Activated CD4-positive, alpha-beta T cell treated with anti-CD3 and anti-CD28 coated beads, Interleukin-10, Interleukin-2, amounts not matched to agents 100 ng/mL and 50 ng/mL, durations not matched to agents 16 hours and 8 hours (primary cell): ENCODE results near the gene ITGB8.

Source experiments
- DNase-seq: peaks from one replicate; pipeline ENCODE4 v3.0.0-alpha.2; 2020

Gene ITGB8

DNA sequence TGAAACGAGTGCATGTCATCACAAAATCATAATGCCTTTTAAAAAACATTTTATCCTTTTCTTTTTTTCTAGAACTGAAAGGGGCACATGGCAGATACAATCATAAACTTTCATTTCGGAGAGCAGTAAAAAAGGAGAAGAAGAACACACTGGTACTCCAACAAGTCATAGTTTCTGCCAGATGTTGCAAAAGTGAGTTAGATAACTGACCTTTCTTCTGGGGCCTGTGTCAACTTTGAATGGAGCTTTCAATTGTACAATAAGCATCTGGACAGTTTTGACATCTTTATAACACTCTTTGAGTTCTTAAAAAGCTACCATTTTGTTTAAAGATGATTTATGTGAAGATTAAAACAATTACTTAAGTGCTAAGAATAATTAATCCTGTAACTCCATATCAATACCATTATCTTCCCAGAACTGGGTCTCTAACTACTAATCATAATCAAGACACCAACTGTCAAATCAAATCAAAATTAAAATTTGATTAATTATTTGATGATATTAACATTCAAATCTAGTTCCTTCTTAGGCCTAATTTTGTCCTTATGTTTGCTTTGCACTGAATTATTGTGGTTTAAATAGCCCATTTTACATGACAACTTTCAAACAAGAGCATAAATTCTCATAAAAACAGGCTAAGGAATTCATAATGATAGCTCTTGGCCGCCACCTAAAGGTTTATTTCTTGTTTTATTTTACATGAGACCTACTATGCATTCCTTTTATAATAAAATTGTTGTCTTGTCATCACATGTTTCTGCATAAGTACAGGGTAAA is 19.5 kb upstream of the ITGB8 start:
- DNase-seq: peak; percentile 30

DNA sequence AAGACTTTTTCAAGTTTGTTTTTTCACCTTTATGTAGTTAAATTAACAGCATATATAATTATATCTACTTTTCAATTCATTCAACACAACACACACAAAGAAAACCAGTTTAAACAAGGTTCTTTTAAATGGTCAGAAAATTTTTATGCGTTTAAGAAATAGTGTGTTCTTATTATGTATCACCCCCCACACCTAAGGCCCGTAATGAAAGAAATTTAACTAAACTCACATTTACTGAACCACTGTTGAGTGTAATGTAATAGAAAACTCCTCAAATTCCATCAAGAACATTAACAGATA is 19.0 kb upstream of the ITGB8 start:
- DNase-seq: no peak

DNA sequence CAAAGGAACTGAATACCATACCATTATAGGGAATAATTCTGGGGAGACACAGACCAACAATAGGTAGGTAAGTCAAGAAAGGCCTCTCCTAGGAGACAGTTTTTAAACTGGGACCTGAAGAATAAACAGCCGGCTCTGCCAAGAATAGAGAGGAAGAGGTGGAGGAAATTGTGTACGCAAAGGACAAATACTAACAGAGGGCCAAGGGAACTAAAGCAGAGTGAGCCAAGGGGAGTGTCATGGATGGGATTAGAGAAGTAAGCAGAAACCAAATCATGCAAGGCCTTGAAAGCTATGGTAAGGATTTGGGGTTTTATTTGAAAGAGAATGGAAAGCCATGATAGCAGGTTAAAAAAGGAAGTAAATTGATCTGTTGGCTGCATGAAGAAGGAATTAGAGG is 18.1 kb upstream of the ITGB8 start:
- DNase-seq: no peak

DNA sequence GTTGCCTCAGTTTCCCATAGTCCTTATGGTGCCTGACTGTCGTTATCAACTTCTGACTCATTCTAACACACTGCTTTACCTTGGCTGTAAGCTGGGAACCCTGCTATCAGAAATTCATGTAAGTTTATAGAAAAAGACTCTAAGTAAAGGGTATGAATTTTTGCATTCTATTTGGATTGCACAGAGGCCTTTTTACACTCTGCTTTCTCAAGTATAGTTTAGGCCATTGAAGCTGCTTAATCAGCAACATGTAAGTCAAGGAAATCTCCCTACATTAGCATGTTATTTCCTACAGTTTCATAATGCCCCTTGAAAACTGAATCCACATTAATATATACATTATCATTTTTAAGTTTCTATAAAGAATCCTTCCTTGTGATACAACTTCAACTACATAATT is 17.1 kb upstream of the ITGB8 start:
- no peak for DNase-seq

DNA sequence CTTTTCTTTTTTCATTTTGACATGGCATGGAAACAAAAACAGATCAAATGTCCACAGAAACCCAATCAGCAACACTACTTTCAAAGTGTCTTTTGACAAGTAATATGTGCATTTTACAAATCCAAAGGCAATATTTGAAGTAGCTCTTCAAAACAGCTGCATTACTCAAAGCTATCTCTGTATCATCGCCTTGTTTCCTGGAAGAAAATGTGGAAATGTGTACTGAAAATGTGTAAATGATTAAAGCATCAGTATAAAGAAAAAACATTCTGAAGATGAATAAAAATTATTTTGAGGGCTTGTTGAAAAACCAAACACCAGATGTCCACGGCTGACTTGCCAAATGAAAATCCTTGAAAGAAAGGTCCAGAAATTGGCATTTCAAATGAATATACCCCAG is 16.5 kb upstream of the ITGB8 start:
- no peak for DNase-seq

DNA sequence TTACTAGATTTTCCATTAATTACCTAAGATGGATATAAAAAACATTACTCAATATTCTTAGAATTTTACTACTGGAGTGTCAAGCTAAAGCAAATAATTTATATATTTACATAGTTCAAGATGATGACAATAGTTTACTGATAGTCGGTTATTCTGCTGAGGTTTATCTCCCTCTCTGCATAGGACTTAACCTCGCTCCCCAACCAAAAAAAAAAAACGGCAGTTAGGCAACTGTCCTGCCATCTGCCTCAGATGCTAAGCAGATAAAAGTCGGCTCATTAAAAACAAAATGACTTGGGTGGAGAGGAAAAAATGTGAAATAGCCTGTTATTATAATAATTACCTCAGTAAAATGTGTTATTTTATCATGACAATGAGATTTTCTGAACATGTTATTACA is 14.0 kb upstream of the ITGB8 start:
- DNase-seq: no peak

DNA sequence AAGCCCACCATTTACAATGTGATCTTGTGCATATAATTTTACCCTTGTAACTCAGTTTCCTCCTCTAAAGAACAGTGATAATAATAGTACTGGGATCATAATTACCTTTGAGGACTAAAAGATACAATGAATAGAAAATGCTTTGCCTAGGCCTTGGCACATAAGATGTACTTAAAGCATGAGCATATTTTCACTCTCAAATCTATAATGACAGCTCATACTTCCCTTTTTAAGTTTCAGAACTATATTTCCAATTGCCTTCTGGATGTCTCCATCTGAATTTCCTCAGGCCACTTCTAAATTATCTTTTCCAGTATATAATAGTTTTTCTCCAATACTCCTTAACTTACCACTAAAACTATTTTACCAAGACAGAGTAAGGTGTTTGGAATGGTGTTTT is 13.3 kb upstream of the ITGB8 start:
- DNase-seq: no peak

DNA sequence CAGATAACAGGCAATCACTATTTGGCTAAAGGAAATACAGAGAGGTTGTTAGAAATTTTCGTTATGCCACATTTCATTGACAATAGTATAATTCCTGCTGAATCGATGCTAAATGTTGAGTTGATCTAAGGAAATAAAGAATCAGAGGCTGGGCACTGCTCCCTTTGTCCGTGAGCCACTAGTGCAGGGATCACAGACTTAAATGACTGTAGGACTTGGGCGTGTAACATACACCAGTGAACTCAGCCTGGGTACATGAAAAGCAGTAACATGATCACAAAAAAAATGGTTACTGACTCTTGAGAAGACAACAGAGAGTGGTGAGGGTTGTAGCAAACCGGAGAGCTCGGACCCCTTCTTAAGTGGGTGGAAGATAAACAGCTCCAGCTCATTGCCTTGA is 11.8 kb upstream of the ITGB8 start:
- DNase-seq: no peak

DNA sequence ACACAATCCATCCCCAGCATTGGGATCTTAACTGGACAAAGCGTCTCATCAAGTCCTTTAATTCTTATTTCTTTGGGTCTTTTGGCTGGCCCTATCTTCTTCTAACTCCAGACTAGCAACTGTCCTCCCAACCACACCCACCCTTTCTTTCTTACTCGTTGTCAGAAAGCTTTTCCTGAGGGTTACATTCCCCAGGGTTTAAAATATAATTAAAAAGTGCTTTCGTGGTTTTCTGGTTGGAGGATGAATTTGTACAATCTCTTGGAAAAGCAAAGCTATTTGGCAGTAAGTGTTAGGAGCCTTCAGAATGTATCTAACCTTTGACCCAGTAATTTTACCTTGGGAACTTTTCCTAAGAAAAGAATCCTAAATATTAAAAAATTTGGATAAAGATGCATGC is 10.4 kb upstream of the ITGB8 start:
- no peak for DNase-seq

DNA sequence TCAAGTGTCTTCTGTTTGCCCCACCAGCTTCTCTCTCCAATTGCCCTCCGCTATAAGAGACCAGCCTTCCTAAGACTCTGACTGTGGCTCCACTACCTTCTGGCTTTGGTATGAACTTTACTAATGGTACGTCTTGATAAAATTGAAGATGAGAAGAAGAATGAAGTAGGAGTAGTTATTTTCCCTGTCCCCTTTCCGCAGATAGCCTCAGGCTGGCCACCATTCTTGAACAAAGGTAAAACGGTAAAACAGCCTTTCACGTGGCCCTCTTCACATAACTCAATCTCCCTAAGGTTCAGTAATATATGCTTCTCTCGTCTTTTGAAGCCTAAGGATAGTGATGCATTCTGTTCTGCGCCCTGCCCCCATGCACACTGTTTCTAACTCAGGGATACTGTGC is 9.9 kb upstream of the ITGB8 start:
- DNase-seq: no peak

DNA sequence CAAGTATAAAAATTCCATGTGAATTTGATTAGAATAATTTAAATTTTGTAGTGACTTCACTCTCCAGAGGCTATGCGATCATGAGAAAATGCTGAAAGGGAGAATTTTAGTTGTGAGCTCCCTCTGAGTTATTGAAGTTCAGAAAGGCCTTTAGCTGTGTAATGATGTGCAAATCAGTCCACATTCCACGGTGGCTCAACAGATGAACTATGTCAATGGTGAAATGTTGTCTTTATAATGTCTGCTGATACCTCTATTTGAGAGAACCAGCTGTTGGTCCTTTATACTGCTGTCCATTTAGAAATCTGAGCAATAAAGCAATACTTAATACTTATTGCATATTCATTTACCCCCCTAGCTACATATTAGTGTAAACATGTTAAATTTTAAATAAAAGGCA is 7.1 kb upstream of the ITGB8 start:
- DNase-seq: no peak

DNA sequence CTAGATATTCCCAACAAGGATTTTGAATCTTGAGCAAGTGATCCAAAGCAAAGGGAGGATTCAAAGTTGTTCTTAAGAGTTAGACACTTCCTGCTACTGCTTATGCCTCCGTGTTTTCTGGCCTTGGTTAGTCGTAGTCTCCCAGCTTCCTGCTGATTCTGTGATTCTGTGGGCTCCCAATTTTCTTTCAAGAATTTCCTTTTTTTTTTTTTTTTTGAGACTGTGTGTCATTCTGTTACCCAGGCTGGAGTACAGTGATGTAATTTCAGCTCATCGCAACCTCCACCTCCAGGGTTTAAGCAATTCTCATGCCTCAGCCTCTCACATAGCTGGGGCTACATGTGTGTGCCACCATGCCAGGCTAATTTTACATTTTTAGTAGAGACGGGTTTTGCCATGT is 4.4 kb upstream of the ITGB8 start:
- no peak for DNase-seq

DNA sequence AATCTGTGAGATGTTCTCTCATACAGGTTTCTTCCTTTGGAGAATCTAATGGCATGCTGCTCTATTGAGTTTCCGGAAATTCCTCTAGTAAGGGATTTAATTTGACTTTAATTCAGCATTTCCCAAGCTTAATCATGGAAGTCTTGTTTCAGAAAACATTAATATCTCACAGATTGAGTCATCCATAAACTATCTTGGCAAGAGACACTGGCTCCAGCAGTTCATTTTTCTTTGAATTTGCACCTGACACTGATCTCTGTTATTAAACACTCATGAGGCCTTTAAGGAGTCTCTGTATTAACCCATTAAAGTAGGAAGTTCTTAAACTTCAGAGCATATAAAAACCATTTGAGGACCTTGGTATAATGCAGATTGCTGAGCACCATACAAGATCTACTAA is 3.6 kb upstream of the ITGB8 start:
- DNase-seq: no peak

DNA sequence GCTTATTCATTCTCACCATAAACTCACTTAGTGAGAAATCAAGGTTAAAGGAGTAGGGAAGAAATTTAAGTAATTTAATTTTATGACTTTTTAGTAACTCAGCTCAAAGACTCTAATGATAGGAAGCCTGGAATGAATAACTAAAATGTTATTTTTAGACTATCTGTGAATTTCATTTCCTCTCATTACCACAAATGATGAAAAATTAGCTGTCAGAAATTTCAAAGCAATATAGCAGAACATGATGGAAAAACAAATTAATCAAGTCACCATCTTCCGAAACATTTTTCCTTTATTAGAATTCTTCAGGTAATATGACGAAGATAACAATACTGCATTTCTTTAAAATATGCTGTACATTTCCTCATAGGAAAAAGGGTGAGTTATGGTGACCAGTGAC is 2.7 kb upstream of the ITGB8 start:
- no peak for DNase-seq

DNA sequence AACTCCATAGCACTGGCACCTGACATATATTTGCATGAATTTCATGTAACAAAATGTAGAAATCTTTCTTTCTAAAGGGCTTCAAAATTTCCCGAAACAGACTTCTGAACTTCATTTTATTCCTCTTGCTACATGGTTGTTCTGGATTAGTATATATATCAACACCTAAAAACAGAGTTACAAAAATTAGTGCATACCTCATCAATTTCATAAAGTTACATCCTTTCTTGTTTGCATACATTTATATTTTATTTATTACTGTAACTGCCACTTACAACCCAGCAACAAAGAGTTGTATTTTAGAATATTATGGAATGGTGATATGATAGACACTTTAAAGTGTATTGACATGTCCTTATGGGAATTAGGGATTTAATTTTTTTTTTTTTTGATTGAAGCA is 2.0 kb upstream of the ITGB8 start:
- DNase-seq: no peak

DNA sequence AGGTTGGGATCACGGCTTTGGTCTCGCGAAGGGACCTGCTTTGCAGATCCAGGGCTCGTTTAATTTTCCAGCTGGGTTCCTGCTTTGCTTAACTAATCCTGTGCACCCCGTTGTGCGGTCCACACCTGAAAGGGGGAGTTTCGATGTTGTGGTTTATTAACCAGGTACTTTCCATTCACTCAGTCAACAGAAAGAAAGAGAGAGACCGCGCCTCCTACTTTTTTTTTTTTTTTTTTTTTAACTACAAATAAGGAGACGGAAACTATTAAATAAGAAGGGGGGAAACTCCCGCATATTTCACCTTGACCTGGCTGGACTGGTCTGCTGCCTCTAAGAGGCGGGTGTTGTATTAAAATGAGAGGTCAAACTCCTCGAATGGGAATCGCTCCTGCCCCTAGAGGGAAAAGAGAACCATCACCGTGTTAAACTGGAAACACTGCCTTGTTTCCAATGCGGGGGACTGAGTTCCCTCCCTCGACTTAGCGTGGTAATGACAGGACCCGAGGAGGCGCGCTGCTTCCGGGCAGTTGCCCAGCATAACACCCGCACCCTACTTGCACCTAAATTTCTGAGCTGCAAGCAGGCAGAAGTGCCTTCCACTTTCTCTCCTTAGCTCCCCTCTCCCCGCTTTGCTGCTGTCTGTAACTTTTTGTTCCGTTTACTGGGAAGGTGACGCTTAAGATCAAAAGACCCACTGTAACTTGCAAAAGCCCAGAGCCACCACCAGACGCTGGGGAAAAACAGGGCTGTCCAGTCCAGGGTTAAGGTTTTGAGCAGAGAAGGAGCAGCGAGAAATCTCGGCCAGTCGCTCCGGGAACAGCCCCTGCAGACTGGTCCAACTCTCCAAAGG is 1.1 kb upstream of the ITGB8 start:
- DNase-seq: peak; percentile 11

DNA sequence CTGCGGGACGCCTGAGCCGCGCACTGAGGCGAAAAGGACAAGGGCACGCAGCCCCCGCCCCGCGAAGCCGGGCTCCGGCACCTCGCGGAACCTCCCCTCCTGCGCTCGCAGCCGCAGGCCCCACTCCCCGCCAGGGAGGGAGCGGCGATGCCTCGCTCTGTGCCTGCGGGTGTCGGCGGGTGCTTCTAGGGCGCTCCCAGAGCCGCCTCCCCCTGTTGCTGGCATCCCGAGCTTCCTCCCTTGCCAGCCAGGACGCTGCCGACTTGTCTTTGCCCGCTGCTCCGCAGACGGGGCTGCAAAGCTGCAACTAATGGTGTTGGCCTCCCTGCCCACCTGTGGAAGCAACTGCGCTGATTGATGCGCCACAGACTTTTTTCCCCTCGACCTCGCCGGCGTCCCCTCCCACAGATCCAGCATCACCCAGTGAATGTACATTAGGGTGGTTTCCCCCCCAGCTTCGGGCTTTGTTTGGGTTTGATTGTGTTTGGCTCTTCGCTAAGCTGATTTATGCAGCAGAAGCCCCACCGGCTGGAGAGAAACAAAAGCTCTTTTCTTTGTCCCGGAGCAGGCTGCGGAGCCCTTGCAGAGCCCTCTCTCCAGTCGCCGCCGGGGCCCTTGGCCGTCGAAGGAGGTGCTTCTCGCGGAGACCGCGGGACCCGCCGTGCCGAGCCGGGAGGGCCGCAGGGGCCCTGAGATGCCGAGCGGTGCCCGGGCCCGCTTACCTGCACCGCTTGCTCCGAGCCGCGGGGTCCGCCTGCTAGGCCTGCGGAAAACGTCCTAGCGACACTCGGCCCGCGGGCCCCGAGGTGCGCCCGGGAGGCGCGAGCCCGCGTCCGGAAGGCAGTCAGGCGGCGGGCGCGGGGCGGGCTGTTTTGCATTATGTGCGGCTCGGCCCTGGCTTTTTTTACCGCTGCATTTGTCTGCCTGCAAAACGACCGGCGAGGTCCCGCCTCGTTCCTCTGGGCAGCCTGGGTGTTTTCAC is 519 bp downstream of the ITGB8 start:
- DNase-seq: peak; percentile 19

DNA sequence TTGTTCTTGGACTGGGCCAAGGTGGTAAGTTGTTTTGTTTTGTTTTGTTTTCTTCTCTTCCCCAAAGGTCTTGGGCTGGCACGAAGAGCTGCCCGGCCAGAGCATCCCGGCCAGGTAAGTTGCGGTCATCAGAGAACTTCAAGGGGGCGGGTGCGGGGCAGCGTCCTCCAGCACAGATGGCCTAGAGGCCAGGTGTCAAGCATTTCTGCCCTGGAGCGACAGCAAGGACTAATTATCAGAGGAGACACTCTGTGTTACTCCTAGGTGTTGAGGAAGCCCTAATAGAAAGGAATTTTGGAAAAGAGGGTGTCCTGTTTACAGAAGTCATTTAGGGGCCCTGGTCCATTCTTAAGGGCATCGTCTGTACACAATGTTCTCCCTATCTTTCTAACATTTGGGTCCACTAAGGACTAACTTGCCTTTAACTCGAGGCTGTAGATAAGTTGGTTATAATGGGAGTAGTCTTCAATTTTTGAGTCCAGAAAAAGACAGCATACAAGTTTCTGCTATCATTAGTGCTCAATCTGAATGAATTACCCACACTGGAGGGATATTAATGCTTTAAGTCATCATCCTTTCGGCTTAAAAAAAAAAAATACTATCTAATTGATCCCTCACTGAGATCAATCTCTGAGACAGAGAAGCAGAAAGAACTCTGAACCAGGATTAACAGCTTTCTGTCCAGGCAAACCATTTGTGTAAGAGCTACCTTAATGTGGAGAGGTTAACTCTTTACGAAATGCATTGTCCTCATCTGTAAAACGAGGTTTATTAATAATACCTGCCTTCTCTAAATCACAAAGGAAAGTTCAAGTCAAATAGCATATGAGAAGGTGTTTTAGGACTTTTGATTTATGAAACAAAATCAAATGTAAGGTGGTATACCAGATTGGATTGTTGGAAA is 1.5 kb downstream of the ITGB8 start:
- no peak for DNase-seq

DNA sequence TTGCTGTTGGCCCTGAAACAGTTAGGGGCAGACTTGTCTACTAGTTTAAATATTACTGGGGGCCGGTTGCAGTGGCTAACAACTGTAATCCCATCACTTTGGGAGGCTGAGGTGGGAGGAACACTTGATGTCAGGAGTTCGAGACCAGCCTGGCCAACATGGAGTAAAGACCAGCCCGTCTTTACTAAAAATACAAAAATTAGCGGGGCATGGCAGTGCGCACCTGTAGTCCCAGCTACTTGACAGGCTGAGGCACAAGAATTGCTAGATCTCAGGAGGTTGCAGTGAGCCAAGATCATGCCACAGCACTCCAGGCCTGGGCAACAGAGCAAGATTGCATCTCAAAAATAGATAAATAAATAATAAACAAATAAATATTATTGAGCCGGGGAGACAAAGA is 7.6 kb downstream of the ITGB8 start:
- no peak for DNase-seq

DNA sequence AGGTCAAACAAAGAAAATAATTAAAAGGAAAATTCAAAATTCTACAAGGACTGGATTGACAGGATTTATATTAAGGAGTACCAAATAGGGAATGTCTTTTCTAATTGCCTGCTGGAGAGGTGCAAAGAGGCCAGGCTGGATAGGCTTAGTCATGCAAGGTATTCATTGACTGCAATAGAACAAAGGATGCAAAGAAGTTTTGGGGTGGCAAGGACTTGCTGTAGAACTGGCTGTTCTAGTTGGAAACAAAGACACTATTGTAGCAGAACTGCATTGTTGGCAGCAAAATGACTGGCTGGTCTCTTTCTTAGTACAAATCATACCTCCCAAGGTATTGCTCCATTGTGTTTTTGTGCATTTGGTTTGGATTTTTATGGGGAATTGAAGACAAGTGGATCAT is 10.1 kb downstream of the ITGB8 start:
- no peak for DNase-seq

DNA sequence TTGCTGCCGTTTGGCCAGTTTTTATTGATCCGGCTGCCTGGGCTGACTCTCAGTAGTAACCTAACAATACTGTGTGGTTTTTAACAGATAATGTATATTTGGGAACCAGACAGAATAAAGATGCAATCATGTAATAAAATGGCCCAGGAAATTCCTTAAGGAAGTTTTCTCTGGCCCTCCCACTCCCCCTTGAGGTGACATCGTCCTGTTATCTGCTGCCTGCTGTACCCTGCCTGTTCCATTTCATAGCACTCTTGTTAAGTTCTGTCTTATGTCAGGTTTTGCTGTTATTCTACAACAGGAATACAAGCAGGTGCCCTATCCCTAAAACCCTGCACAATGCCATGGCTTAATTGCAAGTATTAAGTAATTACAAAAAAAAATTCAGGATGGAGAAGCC is 12.5 kb downstream of the ITGB8 start:
- DNase-seq: no peak

DNA sequence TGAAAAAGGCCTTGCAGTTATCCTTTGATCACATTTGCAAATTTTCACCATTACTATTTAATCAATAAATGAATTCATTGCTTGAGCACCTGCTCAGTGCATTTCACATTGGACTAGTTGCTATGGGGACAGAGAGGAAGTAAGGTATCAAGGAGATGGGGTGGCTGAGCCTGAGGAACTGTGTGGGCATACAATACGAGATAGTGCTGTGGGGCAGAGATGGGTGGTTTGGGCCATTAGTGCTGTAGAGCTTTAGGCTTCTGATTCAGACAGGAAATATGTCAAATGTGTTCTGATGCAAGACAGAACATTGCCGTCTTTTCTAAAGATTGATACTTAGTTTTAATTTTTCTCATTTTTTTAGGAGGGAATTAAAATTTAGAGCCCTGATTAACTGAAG is 13.2 kb downstream of the ITGB8 start:
- no peak for DNase-seq
